Stimulated activated CD8-positive, alpha-beta memory T cell treated with anti-CD3 and anti-CD28 coated beads, Interleukin-4, amount 100 ng/mL, for 24 hours (primary cell): ENCODE measurements around the gene INSC.

ENCODE experiments used
- DNase-seq: peaks from one replicate; pipeline ENCODE4 v3.0.0-alpha.2; 2020; ENCODE audit warnings: low read depth

INSC gene

DNA sequence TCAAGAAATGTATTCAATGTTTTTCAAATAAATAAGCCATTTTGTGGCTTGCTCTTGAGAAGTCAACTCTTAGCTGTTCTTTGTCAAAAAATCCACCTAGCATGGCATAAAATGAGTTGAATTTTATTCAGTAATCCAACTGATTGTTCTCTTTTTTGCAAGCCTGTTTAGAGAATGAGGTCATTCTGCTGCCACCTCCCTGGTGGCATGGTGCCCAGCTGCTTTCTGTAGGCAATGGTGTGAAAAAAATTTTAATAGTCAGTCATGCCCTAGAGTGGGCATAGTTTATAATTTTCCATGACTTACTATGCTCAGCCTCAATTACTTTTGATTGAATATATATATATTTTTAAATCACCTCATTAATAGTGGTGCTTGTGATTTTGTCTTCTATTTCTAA is 177.2 kb downstream of the INSC start:
- DNase-seq: no peak

DNA sequence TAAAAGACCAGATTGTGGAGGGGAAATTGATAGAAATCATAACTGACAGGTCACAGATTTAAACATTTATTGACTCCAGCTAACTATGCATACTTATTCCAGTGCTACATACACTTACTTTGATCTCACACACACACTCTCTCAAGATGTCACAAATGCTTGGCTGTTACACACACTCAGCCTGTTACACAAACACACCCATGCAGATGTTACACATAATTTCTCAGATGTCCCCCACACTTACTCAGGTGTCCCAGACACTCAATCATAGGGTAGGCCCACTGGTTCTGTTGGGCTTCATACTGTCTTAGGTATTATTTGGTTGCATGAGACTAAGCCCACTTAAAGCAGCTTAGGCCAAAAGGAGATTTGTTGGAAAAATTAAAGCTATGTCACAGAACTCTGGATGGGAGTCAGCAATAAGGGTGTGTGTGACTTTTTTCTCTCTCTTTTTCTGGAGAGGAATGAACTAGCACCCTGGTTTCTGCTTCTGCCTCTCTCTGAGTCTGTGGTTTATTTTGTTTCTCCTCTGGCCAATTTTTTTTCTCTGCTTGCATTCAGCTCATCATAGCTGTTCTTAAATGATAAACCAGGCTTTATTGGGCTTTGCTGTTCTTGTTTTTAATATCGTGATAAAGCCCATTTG is 179.4 kb downstream of the INSC start:
- DNase-seq: no peak

DNA sequence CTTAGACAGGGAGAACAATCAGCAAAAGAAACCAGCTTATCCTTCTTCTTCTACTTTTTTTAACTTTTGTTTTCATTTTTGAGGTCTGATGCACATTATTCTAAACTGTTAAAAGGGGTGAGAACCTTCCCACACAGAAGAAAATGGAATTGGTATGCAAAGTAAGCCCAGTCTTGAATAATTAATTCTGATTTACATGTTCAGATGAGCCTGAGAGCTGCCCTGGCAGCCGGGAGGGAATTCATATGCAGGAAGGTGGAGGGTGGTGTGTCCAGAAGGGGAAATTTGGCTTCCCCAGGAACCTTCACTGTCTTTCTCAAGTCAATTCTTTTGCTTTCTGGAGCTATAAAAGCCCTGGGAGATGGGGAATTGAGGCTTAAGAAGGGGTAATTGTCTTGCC is 181.0 kb downstream of the INSC start:
- no peak for DNase-seq
